Inflammatory macrophage treated with lipopolysaccharide for 1 hour (primary cell): ENCODE results near the gene ZNF248.
"Not testable (repeated sequence)": the region's sequence is repeated elsewhere in the genome, so short reads cannot be mapped to it uniquely, and the experiment has no call there.

ENCODE experiments used
- DNase-seq, 2 donors: peaks; one replicate each; pipeline ENCODE4 v3.0.0-alpha.2; 2020 to 2022

Gene ZNF248

DNA sequence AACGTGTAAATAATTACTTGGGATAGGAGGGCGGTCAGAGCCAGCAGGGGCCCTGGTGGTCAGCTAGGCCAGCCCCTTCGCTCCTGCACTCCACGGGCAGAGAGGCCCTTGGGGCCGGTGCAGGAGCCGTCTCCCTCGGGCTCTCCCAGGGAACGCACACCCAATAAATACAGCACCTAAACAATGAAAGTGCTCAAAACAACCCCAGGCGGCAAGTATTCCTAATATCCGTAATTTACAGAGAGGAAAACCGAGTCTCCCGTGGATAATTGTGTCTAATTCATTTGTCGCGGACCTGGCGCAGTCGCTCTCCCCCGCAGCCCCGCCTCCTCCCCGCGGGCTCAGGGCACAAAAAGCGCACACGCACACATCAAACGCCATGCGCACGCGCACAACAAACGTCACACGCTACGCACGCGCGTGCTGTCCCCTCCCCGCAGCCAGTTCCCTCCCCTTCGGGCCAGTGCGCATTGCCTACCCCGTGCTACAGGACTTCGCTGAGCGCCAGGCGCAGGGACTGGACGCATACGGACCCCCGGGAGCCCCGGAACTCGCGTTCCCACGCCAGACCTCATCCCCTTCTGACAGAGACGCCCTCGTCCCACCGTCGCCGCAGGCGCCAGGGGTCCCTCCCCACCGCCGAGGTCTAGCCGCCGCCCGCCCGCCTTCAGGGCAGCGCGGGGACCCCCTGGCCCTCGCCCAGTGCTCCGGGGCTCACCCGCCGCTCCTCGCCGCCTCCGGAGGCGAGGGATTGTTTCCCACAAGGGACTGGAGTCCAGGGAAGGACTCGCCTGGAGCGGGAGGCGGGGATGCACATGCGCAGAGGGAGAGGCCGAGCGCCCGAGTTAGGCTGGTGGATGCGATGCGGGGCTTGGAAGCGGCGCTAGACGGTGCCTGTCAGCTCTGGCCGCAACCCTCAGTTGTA is at the start of gene ZNF248:
ZNF248 (minus strand) TSS at position 324 of the 925 bp plus-strand sequence. CDS start 1,300 bp downstream, outside the sequence.
- peak; percentile 94 to 96 for DNase-seq

DNA sequence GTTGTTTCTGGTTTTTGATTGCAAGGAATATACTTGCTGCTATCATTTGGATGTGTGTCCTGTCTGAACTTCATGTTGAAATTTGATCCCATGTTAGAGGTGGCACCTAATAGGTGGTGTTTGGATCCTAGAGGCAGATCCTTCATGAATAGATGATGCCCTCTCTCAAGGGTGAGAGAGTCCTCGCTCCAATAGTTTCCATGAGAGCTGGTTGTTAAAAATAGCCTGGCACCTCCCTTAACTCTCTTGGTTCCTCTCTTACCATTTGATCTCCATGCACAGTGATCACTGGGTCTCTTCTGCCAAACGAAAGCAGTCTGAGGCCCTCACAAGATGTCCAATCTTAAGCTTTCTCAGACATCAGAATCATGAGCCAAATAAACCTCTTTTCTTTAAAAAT is 49.0 kb upstream of the ZNF248 start:
- no peak for DNase-seq

DNA sequence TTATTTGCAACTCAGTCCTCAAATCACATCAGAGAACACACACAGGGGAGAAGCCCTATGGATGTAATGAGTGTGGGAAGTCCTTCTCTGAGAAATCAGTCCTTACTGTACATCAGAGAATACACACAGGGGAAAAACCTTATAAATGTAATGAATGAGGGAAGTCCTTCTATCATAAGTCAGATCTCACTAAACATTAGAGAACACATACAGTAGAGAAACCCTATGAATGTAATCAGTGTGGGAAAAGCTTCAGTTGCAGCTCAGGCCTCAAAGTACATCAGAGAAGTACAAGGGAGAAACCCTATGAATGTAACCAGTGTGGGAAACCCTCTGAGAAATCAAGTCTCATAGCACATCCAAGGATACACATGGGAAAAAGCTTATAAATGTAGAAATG is 39.0 kb upstream of the ZNF248 start:
- DNase-seq: no peak

DNA sequence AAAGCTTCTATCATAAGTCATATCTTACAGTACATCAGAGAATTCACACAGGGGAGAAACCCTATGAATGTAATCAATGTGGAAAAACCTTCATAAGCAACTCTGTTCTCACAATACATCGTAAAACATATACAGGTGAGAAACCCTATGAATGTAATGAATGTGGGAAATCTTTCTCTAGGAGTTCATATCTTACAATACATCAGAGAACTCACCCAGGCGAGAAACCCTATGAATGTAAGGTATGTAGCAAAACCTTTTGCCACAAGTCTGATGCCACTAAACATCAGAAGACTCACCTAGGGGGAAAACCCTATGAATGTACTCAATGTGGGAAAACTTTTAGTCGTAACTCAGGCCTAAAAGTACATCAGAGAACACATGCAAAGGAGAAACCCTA is 38.3 kb upstream of the ZNF248 start:
- no peak for DNase-seq

DNA sequence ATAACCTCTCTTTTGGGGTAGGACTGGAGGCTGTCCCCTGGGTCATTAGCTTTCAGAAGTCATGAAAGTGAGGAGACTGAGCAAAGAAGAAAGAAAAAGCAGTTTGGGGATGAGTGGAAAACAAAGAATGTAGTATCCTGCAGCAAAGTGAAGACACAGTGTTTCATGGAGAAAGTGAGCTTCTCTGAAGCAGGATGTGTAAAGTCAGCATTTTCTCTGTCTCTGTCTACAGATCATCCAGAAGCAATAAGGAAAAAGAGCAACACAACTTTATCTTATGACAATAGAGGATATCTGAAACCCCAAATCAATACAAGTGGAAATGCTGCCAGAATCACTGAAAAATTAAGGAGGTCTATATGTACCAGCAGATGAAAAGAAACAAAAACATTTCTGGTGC is 28.4 kb upstream of the ZNF248 start:
- DNase-seq: no peak

DNA sequence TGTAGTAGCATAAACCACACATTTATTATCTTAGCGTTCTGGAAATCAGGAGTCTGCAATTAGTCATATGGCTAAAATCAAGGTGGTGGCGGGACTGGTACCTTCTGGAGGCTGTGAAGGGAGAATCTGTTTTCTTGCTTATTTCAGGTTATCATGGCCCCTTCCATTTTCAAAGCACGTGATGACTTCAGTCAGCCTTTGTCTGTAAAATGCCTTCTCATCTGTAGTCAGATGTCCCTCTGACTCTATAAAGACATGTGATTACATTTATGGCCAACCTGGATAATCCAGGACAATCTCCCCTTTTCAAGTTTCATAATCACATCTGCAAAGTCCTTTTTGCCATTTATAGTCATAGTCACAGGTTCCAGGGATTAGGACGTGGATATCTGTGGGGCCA is 15.5 kb upstream of the ZNF248 start:
- DNase-seq: no peak

DNA sequence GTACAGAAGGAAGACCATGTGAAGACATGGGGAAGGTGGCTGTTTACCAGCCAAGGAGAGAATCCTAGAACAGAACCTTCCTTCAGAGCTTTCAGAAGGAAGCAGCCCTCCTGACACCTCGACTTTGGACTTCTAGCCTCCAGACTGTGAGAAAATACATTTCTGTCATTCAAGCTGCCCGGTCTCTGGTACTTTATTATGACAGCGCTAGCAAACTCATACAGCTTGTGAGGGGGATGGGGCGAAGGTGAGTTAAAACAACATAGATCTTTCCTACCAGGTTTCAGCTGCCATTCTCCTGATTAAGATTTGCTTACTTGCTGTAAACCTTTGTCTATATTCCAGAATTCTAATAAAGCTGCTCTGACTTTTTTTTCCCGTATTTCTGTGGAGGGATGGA is 14.9 kb upstream of the ZNF248 start:
- DNase-seq: no peak

DNA sequence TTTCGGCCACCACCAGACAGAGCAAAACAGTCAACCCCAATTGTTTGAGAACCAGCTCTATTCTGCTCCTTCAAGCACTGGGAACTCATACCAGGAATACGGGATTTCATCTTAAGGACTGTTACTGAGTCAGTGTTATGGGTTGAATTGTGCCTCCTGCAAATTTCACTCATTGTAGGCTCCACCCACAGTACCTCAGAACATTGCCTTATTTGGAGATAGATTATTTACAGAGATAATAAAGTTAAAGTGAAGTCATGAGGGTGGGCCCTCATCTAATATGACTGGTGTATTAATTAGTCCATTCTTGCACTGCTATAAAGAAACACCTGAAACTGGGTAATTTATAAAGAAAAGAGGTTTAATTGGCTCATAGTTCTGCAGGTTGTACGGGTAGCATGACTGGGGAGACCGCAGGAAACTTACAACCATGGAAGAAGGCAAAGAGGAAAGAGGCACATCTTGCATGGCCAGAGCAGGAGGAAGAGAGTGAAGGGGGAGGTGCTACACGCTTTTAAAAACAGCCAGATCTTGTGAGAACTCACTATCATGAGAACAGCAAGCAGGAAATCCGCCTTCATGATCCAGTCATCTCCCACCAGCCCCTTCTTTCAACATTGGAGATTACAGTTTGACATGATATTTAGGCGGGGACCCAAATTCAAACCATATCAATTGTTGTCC is 14.3 kb upstream of the ZNF248 start:
- DNase-seq: no peak

DNA sequence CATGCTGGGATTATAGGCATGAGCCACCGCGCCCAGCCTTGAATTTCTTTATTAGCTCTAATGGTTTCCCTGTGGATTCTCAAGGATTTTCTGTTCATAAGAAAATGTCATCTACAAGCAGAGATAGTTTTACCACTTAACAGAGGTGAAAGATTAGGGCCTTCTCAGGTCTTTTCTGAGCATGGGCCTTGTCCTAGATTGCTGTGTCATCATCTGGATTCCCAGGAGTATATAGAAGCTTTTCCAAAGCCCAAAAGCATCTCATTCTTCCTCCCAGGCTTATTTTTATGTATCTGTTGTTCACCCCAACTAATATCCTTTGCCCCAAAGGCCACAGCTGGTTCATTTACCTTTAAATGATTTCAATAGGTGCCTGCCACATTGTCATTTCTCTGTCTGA is 13.7 kb upstream of the ZNF248 start:
- no peak for DNase-seq

DNA sequence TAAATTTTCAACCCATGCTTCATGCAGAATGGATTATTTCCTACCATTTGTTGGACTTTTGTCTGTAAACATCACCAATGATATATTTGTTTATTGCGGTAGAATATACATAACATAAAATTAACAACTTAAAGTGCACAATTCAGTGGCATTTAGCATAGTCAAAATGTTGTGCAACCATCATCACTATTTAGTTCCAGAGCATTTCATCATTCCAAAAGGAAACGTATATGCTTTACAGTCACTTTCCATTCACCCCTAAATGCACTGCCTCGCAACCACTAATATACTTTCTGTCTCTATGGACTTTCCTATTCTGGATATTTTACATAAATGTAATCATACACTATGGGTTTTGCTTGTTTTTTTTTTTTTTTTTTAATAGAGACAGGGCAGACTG is 11.4 kb upstream of the ZNF248 start:
- DNase-seq: no peak

DNA sequence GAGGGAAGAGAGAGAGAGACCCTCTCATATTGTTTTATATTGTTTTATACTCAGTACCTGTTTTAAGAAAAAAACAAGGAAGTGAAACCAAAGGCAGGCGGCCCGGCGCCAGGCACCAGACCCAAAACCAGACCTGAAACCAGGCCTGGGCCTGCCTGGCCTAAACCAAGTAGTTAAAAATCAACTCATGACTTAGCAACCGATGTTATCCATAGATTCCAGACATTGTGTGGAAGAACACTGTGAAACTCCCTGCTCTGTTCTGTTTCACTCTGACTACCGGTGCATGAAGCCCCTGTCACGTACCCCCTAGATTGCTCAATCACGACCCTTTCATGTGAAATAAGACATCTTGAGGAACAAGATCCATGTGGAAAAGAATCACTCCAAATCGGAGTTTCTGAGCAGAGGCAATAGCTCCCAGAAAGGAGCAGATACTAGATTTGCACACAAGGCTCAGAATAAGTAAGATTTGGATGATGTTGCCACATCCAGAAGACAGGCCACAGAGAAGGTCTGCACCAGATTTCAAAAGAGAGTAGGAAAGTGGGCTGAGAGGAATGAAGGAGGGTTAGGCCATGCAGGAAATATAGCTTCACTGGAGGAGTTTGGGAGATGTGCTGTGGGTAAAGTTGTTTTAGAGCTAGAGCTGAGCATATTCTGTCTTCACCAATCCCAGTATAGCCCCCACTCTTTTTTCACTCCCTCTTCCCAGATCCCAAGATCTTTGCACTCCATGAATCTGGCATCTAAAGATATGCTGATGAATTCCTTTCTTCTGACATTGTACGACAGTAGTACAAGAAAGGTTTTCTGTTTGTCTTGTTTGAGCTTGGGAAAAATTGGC is 8.8 kb upstream of the ZNF248 start:
- no peak for DNase-seq

DNA sequence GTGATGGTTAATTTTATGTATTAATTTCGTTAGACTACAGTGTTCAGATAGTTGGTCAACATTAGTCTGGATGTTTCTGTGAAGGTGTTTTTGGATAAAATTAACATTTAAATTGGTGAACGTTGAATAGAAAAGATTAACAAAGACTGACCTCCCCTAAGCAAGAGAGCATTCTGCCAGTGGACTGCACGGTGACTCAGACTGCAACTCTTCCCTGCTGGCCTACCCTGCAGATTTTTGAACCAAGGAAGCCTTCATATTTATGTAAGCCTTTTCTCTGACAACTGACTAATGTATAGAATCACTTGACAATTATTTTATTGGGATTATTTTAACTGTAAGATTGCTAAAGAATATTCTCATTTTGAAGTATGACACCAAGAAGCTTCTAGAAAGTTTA is 7.9 kb upstream of the ZNF248 start:
- no peak for DNase-seq

DNA sequence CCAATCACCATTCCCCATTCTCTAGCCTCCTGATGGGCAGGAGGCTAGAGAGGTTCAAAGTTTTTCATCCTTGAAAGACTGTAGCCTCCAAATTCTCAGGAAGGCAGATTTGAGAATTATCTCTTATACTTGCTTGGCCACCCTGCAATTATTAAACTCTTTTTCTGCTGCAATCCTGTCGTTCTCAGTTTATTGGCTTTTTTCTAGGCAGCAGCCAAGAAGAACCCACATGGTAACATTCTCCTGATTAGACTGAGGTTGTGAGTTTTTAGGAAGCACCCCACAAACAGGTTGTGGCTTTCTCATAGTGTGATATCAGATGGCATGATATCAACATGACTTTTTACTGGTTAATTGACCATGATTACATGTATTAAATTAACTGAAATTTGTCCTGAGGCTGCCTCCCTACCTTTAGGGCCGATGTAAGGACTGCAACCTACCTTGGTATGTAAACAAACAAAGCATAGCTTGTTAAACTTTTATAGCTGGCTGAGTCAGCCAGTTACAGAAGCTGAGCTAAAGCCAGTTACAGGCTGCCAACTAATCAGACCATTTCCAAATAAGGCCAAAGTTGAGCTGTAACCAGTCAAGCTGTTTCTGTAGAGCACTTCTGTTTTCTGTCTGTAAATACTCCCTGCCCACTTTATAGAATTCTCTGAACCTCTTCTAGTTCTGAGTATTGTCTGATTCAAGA is 3.2 kb upstream of the ZNF248 start:
- peak; percentile 42 to 67 for DNase-seq

DNA sequence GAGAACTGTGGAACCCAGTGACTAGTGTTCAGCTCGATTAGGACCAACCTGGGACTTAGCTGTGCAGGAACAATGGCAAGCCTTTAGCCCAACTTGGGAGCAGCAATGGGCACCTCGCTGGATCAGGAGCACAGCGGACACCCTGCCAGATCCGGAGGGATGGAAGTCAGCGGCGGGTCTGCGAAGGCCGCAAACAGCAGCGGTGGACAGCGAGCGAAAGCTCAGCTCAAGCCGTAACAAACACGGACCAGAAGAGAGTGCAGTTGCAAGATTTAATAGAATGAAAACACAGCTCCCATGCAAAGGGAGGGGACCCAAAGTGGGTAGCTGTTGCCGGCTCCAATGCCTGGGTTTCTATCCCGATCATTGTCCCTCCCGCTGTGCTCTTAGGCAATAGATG is 1.9 kb upstream of the ZNF248 start:
- not testable (repeated sequence) for DNase-seq

DNA sequence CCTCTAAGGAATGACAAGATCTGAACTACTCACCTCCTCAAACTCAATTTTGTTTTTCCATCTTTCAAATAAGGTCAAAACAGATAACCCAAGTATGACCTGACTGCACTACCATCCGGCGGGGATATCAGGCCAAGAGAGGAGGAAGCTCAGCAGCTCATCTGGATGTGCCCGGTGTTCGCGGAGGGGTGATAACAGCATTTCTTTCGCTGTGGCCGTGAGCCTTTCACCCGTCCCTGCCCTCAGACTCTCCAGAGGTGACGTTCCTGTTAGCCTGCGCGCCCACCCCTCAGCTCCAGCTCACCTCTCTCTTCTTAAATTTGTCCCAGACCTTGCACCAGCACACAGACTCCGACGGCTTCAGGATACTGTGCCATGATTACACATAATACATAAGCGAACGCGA is 526 bp downstream of the ZNF248 start:
- peak; percentile 6 to 9 for DNase-seq

DNA sequence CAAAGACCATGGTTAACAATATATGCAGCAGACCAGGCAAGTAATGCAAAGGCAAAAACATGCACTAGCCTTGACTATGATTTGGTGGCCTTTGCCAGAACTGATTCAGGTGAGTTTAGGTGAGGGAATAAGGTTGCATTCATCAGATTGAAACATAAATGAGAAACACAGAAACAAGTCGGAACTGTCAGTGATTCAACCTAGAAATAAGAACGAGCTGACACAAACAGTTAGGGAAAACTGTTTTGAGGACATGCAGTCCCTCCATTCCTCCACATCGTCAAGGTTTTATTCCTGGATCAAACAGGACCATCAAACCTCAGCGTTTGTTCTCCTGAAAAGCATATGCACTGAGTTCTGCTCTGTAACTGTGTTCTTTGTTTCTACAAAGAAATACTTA is 1.8 kb downstream of the ZNF248 start:
- DNase-seq: no peak

DNA sequence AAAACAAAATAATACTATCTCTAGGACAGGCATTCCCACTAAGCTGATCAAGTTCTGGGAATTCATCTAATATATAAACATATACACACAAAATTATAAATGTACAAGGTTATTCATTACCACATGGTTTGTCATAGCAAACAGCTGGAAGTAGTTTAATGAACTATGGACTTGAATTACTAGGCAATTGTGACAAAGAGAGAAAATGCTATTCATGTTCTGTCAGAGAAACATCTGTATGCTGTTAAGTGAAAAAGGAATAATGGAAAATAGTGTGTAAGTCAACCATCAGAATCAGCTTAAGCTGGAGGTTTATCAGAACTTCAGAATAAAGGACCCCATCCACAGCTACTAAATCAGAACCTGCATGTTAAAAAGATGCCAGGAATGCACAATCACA is 2.8 kb downstream of the ZNF248 start:
- no peak for DNase-seq

DNA sequence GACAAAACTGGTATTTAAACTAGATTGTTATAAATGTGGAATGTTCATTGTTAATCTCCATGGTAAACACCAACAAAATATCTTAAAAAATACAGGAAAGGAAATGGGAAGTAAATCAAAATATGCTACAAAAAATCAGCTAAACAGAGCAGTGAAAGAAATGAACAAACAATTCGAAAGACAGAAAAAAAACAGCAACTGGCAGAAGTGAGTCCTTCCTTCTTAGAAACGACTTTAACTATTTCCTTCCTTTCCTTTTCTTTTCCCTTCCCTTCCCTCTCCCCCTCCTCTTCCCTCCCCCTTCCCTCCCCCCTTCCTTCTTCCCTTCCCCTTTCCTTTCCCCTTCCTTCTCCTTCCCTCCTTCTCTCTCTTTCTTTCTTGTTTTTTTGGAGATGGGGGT is 12.8 kb downstream of the ZNF248 start:
- DNase-seq: no peak

DNA sequence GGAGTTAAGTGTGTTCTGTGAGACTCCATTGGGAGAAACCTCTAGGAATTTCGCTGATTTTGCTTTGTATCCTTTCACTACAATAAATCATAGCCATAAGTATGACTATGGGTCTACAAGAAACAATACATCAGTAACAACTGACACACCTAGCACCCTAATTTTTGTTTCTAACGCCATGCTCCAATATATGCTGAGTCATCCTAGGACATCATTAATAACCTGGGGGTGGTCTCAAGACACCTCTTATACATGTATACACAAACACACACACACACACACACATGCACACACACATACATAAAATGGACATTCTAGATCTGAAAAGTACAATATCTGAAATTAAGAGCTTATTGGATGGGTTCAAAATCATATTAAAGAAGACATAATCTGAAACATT is 18.2 kb downstream of the ZNF248 start:
- DNase-seq: no peak

DNA sequence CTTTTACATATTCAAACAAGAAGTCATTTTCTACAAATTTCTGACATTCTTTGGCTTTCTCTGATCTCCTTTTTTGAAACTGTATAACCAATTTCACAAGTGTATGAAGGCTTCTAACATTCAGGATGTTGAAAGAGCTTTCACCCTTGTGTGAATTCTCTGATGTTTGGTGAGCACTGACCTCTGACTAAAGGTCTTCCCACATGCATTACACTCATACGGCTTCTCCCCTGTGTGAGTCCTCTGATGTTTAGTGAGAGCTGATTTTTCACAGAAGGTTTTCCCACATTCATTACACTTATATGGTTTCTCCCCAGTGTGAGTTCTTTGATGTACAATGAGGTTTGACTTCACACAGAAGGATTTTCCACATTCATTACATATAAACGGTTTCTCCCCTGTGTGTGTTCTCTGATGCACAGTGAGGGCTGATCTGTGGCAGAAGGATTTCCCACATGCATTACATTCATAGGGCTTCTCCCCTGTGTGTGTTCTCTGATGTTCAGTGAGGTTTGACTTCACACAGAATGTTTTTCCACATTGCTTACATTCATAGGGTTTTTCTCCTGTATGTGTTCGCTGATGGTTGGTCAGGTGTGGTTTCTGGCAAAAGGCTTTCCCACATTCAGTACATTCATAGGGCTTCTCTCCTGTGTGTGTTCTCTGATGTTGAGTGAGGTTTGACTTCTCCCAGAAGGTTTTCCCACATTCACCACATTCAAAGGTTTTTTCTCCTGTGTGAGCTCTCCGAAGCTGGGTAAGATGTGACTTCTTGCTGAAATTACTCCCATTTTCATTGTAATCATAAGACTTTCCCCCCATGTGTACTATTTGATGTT is 25.7 kb downstream of the ZNF248 start:
- DNase-seq: no peak

DNA sequence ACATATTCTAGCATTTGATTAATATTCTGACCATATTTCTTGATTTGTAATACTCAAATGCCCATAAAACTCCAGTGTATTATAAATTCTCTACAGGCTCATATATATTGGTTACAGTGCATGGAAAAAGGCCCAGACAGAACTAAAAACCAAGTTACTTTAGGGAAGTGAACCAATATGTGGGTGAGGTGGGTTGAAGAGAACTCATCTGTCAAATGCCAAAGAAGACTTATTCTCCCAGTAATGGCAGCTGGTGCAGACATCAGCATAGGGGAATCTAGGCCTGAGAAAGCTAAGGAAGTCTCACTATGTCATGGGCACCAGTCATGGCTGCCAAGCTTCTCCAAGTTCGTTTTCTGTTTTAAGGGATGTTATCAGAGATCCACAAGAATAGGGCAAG is 30.6 kb downstream of the ZNF248 start:
- DNase-seq: no peak

DNA sequence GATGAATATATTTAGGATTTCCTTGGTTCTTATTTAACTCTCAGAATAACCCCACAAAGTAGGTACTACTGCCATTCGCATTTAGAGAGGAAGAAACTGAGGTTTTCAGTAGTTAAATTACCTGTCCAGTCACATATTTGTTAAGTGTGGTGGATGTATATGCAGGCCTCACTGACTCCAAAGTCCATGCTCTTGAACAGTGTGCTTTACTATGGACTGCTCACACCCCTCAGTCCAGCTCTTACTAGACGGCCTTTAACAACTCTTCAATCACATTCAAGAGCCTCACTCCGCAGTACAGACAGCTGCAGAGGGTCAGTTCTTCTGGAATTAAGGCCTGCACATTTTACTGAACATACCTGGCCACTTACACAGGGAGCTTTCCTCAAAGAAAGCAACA is 36.2 kb downstream of the ZNF248 start:
- no peak for DNase-seq
